CD4-positive, alpha-beta memory T cell (primary cell): Measurements from ENCODE around the gene PCLO. TPM values are rescaled to one million over a fixed set of nuclear protein-coding genes. Genes with fewer than 3 reads are reported as not detected.

Source experiments
- CTCF ChIA-PET: fragments of 350-600 bp; sonication (Branson Sonifier 250); formaldehyde crosslinking; loops from one replicate; lab custom pipeline; 2021; ENCODE audit warnings: inconsistent platforms; ENCODE audit not compliant: partially characterized antibody; lab: Charles Lee
- POLR2A ChIA-PET: fragments of 350-600 bp; sonication (Branson Sonifier 250); formaldehyde crosslinking; loops from one replicate; lab custom pipeline; 2021; ENCODE audit not compliant: partially characterized antibody; lab: Charles Lee
- DNase-seq, 5 donors: peaks; one replicate each; pipeline versions ENCODE4 v3.0.0 to v3.0.0-alpha.2; 2020 to 2022; ENCODE audit warnings: mixed read lengths in 1 of 5
- H3K27ac ChIP-seq: one replicate; pipeline ENCODE4 v1.7.0; 2013; ENCODE audit warnings: low read depth, low read length
- H3K27me3 ChIP-seq: 2 replicates; pipeline ENCODE4 v1.7.0; 2013; ENCODE audit warnings: mild to moderate bottlenecking, low read length, moderate library complexity; ENCODE audit not compliant: insufficient read depth
- H3K36me3 ChIP-seq: 2 replicates; pipeline ENCODE4 v1.7.0; 2013; ENCODE audit warnings: mild to moderate bottlenecking, low read length, moderate library complexity; ENCODE audit not compliant: insufficient read depth
- H3K4me1 ChIP-seq: 2 replicates; pipeline ENCODE4 v1.7.0; 2013; ENCODE audit warnings: mild to moderate bottlenecking, low read length, moderate library complexity; ENCODE audit not compliant: insufficient read depth
- H3K4me3 ChIP-seq, 2 donors: one replicate each; pipeline ENCODE4 v1.7.0; 2013; ENCODE audit warnings: low read length in 2 of 2, mild to moderate bottlenecking in 1 of 2
- H3K9me3 ChIP-seq, 2 donors: one replicate each; pipeline ENCODE4 v1.7.0; 2013; ENCODE audit warnings: low read length in 2 of 2, control low read depth in 1 of 2; ENCODE audit not compliant: control insufficient read depth in 1 of 2
- H3K27ac Mint-ChIP-seq, 7 donors: one replicate each; pipeline ENCODE4 v1.8.0; 2020 to 2021; ENCODE audit warnings: mixed read lengths in 7 of 7, mild to moderate bottlenecking in 6 of 7, inconsistent platforms in 3 of 7, moderate library complexity in 3 of 7
- H3K27me3 Mint-ChIP-seq, 2 donors: one replicate each; pipeline ENCODE4 v1.8.0; 2020 to 2021; ENCODE audit warnings: mixed read lengths in 2 of 2
- H3K36me3 Mint-ChIP-seq, 2 donors: one replicate each; pipeline ENCODE4 v1.8.0; 2020 to 2021; ENCODE audit warnings: mixed read lengths in 2 of 2, inconsistent platforms in 1 of 2, mild to moderate bottlenecking in 1 of 2
- H3K4me1 Mint-ChIP-seq, 4 donors: one replicate each; pipeline ENCODE4 v1.8.0; 2020 to 2021; ENCODE audit warnings: mixed read lengths in 4 of 4, mild to moderate bottlenecking in 1 of 4
- H3K4me3 Mint-ChIP-seq, 8 donors: one replicate each; pipeline ENCODE4 v1.8.0; 2020 to 2021; ENCODE audit warnings: mixed read lengths in 8 of 8, mild to moderate bottlenecking in 7 of 8, moderate library complexity in 6 of 8, inconsistent platforms in 3 of 8
- H3K9me3 Mint-ChIP-seq, 8 donors: one replicate each; pipeline ENCODE4 v1.8.0; 2020 to 2021; ENCODE audit warnings: mixed read lengths in 8 of 8, mild to moderate bottlenecking in 5 of 8, inconsistent platforms in 3 of 8, moderate library complexity in 1 of 8
- intact Hi-C: fragments of 100-400 bp; cut with micrococcal nuclease; formaldehyde crosslinking; loops from one replicate; pipeline ENCODE4 v1.15.1; 2023
- polyA plus RNA-seq, 2 donors: library from polyadenylated mRNA; unstranded; fragments of 300-500 nt; fragmentation: Illumina TruSeq; gene quantifications; one replicate each; pipeline ENCODE4 v1.2.3, GENCODE V29; 2021
- total RNA-seq, 2 experiments: library from RNA; stranded (reverse); gene quantifications; one replicate each; pipeline ENCODE4 v1.2.3, GENCODE V29; 2021

The PCLO gene
- total and polyA plus RNA-seq, 4 experiments from 2014 or later, result 0.03 TPM; not detected in 3

- ChIA-PET POLR2A (no interaction called here), CTCF (no interaction called here)
- peaks cover 0 to 15% (median 8%) of the 10 kb centered on the region in 8 donors for H3K9me3 Mint-ChIP-seq
- DNase-seq, result no peak
- intact Hi-C loops, result no loop called here
- Histone ChIP-seq H3K4me1 (no peaks in the 10 kb centered on the region), H3K27me3 (no peaks in the 10 kb centered on the region), H3K36me3 (no peaks in the 10 kb centered on the region), H3K27ac (no peak overlapping the region), H3K4me3 (no peak overlapping the region), H3K9me3 (no peaks in the 10 kb centered on the region)
- H3K4me1 Mint-ChIP-seq, result peaks cover 0 to 1% (median 0%) of the 10 kb centered on the region in 4 donors
- no peaks in the 10 kb centered on the region for H3K36me3 Mint-ChIP-seq
- H3K4me3 Mint-ChIP-seq, result no peak overlapping the region
- H3K27me3 Mint-ChIP-seq, result no peaks in the 10 kb centered on the region
- H3K27ac Mint-ChIP-seq, result no peak overlapping the region
These were observed 7.3 kb downstream of the PCLO start for GRCh38 chr7:83155407-83155806.

- no peaks in the 10 kb centered on the region for H3K4me1 ChIP-seq
- no peak overlapping the region for H3K27ac ChIP-seq
- no peaks in the 10 kb centered on the region for H3K9me3 ChIP-seq
- peaks cover 0 to 19% (median 15%) of the 10 kb centered on the region in 8 donors for H3K9me3 Mint-ChIP-seq
- POLR2A ChIA-PET, result no interaction called here
- DNase-seq, result no peak
- H3K36me3 ChIP-seq, result no peaks in the 10 kb centered on the region
- no peak overlapping the region for H3K27ac Mint-ChIP-seq
- no peaks in the 10 kb centered on the region for H3K36me3 Mint-ChIP-seq
- CTCF ChIA-PET, result no interaction called here
- H3K4me3 Mint-ChIP-seq, result no peak overlapping the region
- no peak overlapping the region for H3K4me3 ChIP-seq
- no peaks in the 10 kb centered on the region for H3K27me3 ChIP-seq
- peaks cover 0 to 1% (median 0%) of the 10 kb centered on the region in 4 donors for H3K4me1 Mint-ChIP-seq
- no peaks in the 10 kb centered on the region for H3K27me3 Mint-ChIP-seq
- intact Hi-C loops, result no loop called here
These were observed 9.3 kb downstream of the PCLO start for GRCh38 chr7:83153419-83153818.

GRCh38 chr7:83150310-83150709 lies 12.4 kb downstream of the PCLO start:
- Histone ChIP-seq H3K27me3 (no peaks in the 10 kb centered on the region), H3K36me3 (no peaks in the 10 kb centered on the region), H3K9me3 (no peaks in the 10 kb centered on the region), H3K4me3 (no peak overlapping the region), H3K27ac (no peak overlapping the region), H3K4me1 (no peaks in the 10 kb centered on the region)
- intact Hi-C loops, result no loop called here
- no peaks in the 10 kb centered on the region for H3K27me3 Mint-ChIP-seq
- no peaks in the 10 kb centered on the region for H3K36me3 Mint-ChIP-seq
- no peak overlapping the region for H3K4me3 Mint-ChIP-seq
- no peak overlapping the region for H3K27ac Mint-ChIP-seq
- peaks cover 0 to 1% (median 0%) of the 10 kb centered on the region in 4 donors for H3K4me1 Mint-ChIP-seq
- no peak for DNase-seq
- H3K9me3 Mint-ChIP-seq, result peaks cover 3 to 22% (median 15%) of the 10 kb centered on the region in 8 donors
- ChIA-PET POLR2A (no interaction called here), CTCF (no interaction called here)

- no peak overlapping the region for H3K27ac ChIP-seq
- intact Hi-C loops, result no loop called here
- no peaks in the 10 kb centered on the region for H3K27me3 Mint-ChIP-seq
- POLR2A ChIA-PET, result no interaction called here
- H3K27ac Mint-ChIP-seq, result no peak overlapping the region
- CTCF ChIA-PET, result no interaction called here
- no peak overlapping the region for H3K4me3 Mint-ChIP-seq
- peaks cover 0 to 1% (median 0%) of the 10 kb centered on the region in 4 donors for H3K4me1 Mint-ChIP-seq
- H3K9me3 ChIP-seq, result no peaks in the 10 kb centered on the region
- peaks cover 3 to 18% (median 11%) of the 10 kb centered on the region in 8 donors for H3K9me3 Mint-ChIP-seq
- DNase-seq, result no peak
- no peak overlapping the region for H3K4me3 ChIP-seq
- H3K27me3 ChIP-seq, result no peaks in the 10 kb centered on the region
- H3K36me3 Mint-ChIP-seq, result no peaks in the 10 kb centered on the region
- no peaks in the 10 kb centered on the region for H3K4me1 ChIP-seq
- no peaks in the 10 kb centered on the region for H3K36me3 ChIP-seq
These were observed 13.2 kb downstream of the PCLO start for GRCh38 chr7:83149466-83149865.

GRCh38 chr7:83148776-83149175 lies 13.9 kb downstream of the PCLO start:
- H3K36me3 Mint-ChIP-seq, result no peaks in the 10 kb centered on the region
- no peak for DNase-seq
- Histone ChIP-seq H3K4me3 (no peak overlapping the region), H3K27me3 (no peaks in the 10 kb centered on the region), H3K9me3 (no peaks in the 10 kb centered on the region), H3K36me3 (no peaks in the 10 kb centered on the region), H3K27ac (no peak overlapping the region), H3K4me1 (no peaks in the 10 kb centered on the region)
- peaks cover 0 to 1% (median 0%) of the 10 kb centered on the region in 4 donors for H3K4me1 Mint-ChIP-seq
- CTCF ChIA-PET, result no interaction called here
- POLR2A ChIA-PET, result no interaction called here
- no peaks in the 10 kb centered on the region for H3K27me3 Mint-ChIP-seq
- no peak overlapping the region for H3K27ac Mint-ChIP-seq
- intact Hi-C loops, result no loop called here
- peaks cover 2 to 21% (median 11%) of the 10 kb centered on the region in 8 donors for H3K9me3 Mint-ChIP-seq
- no peak overlapping the region for H3K4me3 Mint-ChIP-seq

GRCh38 chr7:83143107-83143506 lies 19.6 kb downstream of the PCLO start:
- H3K9me3 Mint-ChIP-seq, result peaks cover 0 to 5% (median 4%) of the 10 kb centered on the region in 8 donors

GRCh38 chr7:83142365-83142764 lies 20.3 kb downstream of the PCLO start:
- no peaks in the 10 kb centered on the region for H3K4me1 ChIP-seq
- POLR2A ChIA-PET, result no interaction called here
- Mint-ChIP-seq H3K27me3 (no peaks in the 10 kb centered on the region), H3K4me1 (no peaks in the 10 kb centered on the region), H3K36me3 (no peaks in the 10 kb centered on the region), H3K9me3 (peaks cover 0 to 7% (median 4%) of the 10 kb centered on the region in 8 donors), H3K27ac (no peak overlapping the region), H3K4me3 (no peak overlapping the region)
- no peak overlapping the region for H3K27ac ChIP-seq
- H3K27me3 ChIP-seq, result no peaks in the 10 kb centered on the region
- H3K9me3 ChIP-seq, result no peaks in the 10 kb centered on the region
- CTCF ChIA-PET, result no interaction called here
- no peak for DNase-seq
- H3K4me3 ChIP-seq, result no peak overlapping the region
- intact Hi-C loops, result no loop called here
- no peaks in the 10 kb centered on the region for H3K36me3 ChIP-seq

More at GRCh38 chr7:83143107-83143506, 19.6 kb downstream of the PCLO start:
- POLR2A ChIA-PET, result no interaction called here
- CTCF ChIA-PET, result no interaction called here
- no peak overlapping the region for H3K4me3 Mint-ChIP-seq
- H3K4me1 ChIP-seq, result no peaks in the 10 kb centered on the region
- DNase-seq, result no peak
- H3K27ac ChIP-seq, result no peak overlapping the region
- no peaks in the 10 kb centered on the region for H3K9me3 ChIP-seq
- H3K36me3 ChIP-seq, result no peaks in the 10 kb centered on the region
- no peaks in the 10 kb centered on the region for H3K4me1 Mint-ChIP-seq
- H3K27ac Mint-ChIP-seq, result no peak overlapping the region
- intact Hi-C loops, result no loop called here
- H3K4me3 ChIP-seq, result no peak overlapping the region
- no peaks in the 10 kb centered on the region for H3K27me3 Mint-ChIP-seq
- no peaks in the 10 kb centered on the region for H3K36me3 Mint-ChIP-seq
- H3K27me3 ChIP-seq, result no peaks in the 10 kb centered on the region

GRCh38 chr7:83141927-83142326 lies 20.8 kb downstream of the PCLO start:
- DNase-seq, result no peak
- no peaks in the 10 kb centered on the region for H3K36me3 Mint-ChIP-seq
- H3K9me3 Mint-ChIP-seq, result peaks cover 0 to 7% (median 4%) of the 10 kb centered on the region in 8 donors
- ChIA-PET CTCF (no interaction called here), POLR2A (no interaction called here)
- H3K27me3 Mint-ChIP-seq, result no peaks in the 10 kb centered on the region
- intact Hi-C loops, result no loop called here
- H3K4me1 Mint-ChIP-seq, result no peaks in the 10 kb centered on the region
- no peaks in the 10 kb centered on the region for H3K36me3 ChIP-seq
- H3K4me3 ChIP-seq, result no peak overlapping the region
- no peaks in the 10 kb centered on the region for H3K9me3 ChIP-seq
- no peaks in the 10 kb centered on the region for H3K27me3 ChIP-seq
- H3K27ac Mint-ChIP-seq, result no peak overlapping the region
- no peaks in the 10 kb centered on the region for H3K4me1 ChIP-seq
- H3K27ac ChIP-seq, result no peak overlapping the region
- no peak overlapping the region for H3K4me3 Mint-ChIP-seq
